Nephron (organoid): ENCODE data around the gene CLEC16A.

Experiments
- H3K27ac Mint-ChIP-seq, 3 experiments: 2 replicates each; pipeline ENCODE4 v1.8.0; 2020; ENCODE audit warnings: mixed read lengths in 3 of 3, mild to moderate bottlenecking in 2 of 3, moderate library complexity in 1 of 3
- H3K27me3 Mint-ChIP-seq: 2 replicates; pipeline ENCODE4 v1.8.0; 2021; ENCODE audit warnings: low read depth, mild to moderate bottlenecking, moderate library complexity, mixed read lengths
- H3K36me3 Mint-ChIP-seq: 2 replicates; pipeline ENCODE4 v1.8.0; 2020; ENCODE audit warnings: low read depth, mixed read lengths
- H3K4me1 Mint-ChIP-seq: 2 replicates; pipeline ENCODE4 v1.8.0; 2020; ENCODE audit warnings: mixed read lengths
- H3K4me3 Mint-ChIP-seq, 3 experiments: 2 replicates each; pipeline ENCODE4 v1.8.0; 2020; ENCODE audit warnings: mild to moderate bottlenecking in 3 of 3, mixed read lengths in 3 of 3, moderate library complexity in 2 of 3
- H3K9me3 Mint-ChIP-seq: 2 replicates; pipeline ENCODE4 v1.8.0; 2020; ENCODE audit warnings: mixed read lengths
- TF ChIP-seq, protein P1 (sequence below), 3 experiments: fragments of 200-600 bp; sonication (generic); IDR thresholded peaks; one replicate each; pipeline ENCODE4 v1.5.0; 2021; ENCODE audit warnings: antibody characterized with exemption in 3 of 3; ENCODE audit not compliant: unreplicated experiment in 3 of 3

Gene CLEC16A

DNA sequence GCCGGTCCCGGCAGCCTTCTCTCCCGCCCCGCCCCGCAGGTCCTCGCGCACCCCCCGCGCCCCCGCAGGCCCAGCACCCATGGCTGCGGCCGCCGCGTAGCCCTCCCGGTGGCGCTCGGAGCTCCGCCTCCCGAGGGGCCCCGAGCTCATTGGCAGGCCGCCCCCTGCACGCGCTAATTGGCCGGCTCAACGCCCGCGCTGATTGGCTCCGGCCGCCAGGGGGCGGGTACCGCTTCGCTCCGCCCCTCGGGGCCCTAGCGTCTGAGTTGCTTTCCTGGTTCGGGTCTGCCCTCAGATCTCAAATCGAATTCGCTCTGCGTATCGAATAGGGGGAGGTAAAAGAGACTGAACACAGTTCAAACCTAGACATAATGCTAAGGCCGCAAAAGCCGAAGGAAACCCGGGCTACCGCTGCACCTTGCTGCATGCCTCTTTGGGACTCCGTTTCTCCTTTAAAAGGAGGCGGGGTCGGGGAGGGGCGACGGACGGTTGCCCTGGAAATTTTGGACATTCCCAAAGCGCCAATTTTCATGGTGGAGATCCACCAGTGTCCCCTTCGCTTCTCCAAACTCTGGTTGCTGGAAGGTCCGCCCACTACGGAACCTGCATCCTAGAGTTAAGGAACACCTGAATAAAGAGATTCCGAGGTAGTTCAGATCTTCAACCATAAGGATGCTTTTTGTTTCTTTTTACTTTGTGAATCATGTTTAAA is 1.9 kb upstream of the CLEC16A start, which contains the start of gene DEXI:
TSS of gene DEXI (minus strand) at position 117 of the 712 bp plus-strand sequence. CDS start 463 bp downstream, outside the sequence.
- Mint-ChIP-seq H3K27me3 (no peaks in the 10 kb centered on the region), H3K4me1 (peaks cover 69% of the 10 kb centered on the region), H3K27ac (peak within 1 kb of the TSS; percentile 51 to 85 (median 60)), H3K4me3 (peak within 1 kb of the TSS; percentile 95 to 98 (median 97)), H3K9me3 (no peaks in the 10 kb centered on the region), H3K36me3 (peaks cover 13% of the 10 kb centered on the region)
- TF ChIP-seq, protein P1, sequence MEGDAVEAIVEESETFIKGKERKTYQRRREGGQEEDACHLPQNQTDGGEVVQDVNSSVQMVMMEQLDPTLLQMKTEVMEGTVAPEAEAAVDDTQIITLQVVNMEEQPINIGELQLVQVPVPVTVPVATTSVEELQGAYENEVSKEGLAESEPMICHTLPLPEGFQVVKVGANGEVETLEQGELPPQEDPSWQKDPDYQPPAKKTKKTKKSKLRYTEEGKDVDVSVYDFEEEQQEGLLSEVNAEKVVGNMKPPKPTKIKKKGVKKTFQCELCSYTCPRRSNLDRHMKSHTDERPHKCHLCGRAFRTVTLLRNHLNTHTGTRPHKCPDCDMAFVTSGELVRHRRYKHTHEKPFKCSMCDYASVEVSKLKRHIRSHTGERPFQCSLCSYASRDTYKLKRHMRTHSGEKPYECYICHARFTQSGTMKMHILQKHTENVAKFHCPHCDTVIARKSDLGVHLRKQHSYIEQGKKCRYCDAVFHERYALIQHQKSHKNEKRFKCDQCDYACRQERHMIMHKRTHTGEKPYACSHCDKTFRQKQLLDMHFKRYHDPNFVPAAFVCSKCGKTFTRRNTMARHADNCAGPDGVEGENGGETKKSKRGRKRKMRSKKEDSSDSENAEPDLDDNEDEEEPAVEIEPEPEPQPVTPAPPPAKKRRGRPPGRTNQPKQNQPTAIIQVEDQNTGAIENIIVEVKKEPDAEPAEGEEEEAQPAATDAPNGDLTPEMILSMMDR (IDR thresholded peaks at IDR 0.05; ENCODE audit: unreplicated experiment in 3 of 3): peak in 2 of 3 experiments; percentile 16

DNA sequence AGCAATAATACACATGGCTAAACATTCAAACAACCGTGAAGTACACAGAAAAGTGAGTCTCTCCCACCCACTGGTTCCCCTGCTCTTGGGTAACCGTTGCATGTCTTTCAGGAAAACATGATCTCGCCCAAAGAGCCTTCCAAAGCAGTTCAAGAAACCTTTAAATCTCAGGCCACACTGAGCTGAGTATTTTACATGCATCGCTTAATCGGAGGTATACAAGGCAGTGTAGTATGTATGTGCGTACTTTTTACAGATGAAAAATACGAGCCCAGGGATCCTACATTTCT is 1.4 kb upstream of the CLEC16A start:
- Mint-ChIP-seq H3K4me3 (peak overlapping the region; percentile 84 to 87 (median 86)), H3K4me1 (peaks cover 66% of the 10 kb centered on the region), H3K27ac (peak overlapping the region; percentile 20 to 61 (median 60)), H3K27me3 (no peaks in the 10 kb centered on the region), H3K36me3 (peaks cover 13% of the 10 kb centered on the region), H3K9me3 (no peaks in the 10 kb centered on the region)
- TF ChIP-seq, protein P1 (IDR thresholded peaks at IDR 0.05; ENCODE audit: unreplicated experiment in 3 of 3): no peak

DNA sequence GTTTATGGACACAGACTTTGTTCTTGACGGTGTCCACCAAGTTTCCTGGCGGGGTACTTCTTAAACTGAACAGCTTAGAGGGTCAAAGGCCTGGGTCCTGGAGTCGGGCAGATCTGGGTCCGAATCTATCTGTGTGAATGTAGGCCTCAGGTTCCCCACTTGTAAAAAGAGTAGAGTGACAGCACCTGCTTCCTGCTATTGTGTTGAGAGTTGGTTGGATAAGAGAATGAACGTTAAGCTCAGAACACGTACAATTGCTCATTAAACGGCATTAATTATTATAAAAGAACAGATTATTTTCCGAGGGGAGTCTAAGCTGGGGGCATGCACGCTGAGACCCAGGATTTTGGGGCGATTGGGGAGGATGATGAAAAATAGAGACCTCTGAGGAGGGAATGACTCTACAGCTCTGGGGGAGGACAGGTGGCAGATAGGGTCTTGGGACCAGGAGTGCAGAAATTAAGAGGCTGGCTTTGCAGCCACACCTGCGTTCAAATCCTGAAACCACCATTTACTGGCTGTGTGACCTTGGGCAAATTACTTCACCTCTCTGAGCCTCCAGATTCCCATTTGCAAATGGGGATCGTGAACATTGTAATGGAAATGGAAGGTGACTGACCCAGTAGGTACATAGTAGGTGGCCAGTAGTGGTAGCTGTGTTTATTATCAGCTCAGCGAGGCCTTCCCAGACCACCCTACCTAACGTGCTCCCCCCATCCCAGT is 862 bp downstream of the CLEC16A start:
- peak overlapping the region; percentile 59 to 88 (median 78) for H3K27ac Mint-ChIP-seq
- peaks cover 62% of the 10 kb centered on the region for H3K4me1 Mint-ChIP-seq
- no peaks in the 10 kb centered on the region for H3K27me3 Mint-ChIP-seq
- H3K9me3 Mint-ChIP-seq: no peaks in the 10 kb centered on the region
- H3K4me3 Mint-ChIP-seq: peak overlapping the region; percentile 84 to 87 (median 86)
- TF ChIP-seq, protein P1 (IDR thresholded peaks at IDR 0.05; ENCODE audit: unreplicated experiment in 3 of 3): no peak
- H3K36me3 Mint-ChIP-seq: no peaks in the 10 kb centered on the region

DNA sequence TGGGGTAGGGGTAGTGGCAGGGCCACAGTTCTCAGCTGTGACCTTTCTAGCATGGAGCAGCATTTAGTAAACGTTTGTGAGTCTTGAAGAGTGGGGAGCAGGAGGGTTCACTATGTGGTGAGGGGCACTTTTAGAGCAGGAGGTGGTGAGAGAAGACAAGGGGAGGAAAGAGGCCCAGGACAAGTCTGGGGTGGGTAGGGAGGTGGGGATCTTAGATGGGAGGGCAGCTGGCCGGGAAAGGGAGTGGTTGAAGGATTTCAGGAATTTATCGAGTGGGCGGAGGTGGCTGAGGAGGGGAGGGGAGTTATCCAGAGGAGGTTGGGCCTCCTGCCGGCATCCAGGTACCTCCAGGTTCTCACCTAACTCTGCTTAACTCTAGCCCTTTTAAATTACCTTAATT is 1.9 kb downstream of the CLEC16A start:
- TF ChIP-seq, protein P1 (IDR thresholded peaks at IDR 0.05; ENCODE audit: unreplicated experiment in 3 of 3): no peak
- H3K4me3 Mint-ChIP-seq: peak overlapping the region; percentile 84 to 87 (median 86)
- peak overlapping the region; percentile 34 to 78 (median 72) for H3K27ac Mint-ChIP-seq
- no peaks in the 10 kb centered on the region for H3K9me3 Mint-ChIP-seq
- H3K36me3 Mint-ChIP-seq: no peaks in the 10 kb centered on the region
- H3K27me3 Mint-ChIP-seq: no peaks in the 10 kb centered on the region
- peaks cover 62% of the 10 kb centered on the region for H3K4me1 Mint-ChIP-seq

DNA sequence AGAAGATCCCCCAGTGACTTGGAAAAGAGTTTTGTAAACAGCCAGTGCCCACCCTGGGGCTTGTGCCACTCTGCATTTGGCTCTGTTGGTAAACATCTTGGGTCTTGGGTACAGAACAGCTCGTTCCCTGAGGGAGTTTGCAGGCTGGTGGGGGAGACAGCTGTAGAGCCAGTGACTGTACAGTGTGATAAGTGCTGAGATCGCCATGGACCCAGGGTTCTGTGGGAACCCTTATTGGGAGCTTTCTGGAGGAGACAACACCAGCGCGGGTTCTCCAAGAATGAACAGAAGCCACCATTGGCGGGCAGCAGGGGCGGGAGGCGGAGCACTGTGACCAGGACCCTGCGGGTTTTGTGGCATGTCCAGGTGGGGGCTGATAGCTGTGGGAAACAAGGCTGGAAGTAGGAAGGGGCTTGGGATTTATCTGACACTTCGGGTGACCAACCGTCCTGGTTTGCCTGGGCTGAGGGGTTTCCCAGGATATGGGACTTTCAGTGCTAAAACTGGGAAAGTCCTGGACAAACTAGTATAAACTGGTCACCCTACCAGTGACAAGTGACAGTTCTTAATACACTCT is 2.9 kb downstream of the CLEC16A start:
- H3K9me3 Mint-ChIP-seq: no peaks in the 10 kb centered on the region
- TF ChIP-seq, protein P1 (IDR thresholded peaks at IDR 0.05; ENCODE audit: unreplicated experiment in 3 of 3): no peak
- H3K27me3 Mint-ChIP-seq: no peaks in the 10 kb centered on the region
- H3K36me3 Mint-ChIP-seq: no peaks in the 10 kb centered on the region
- peak overlapping the region; percentile 42 to 87 (median 86) for H3K4me3 Mint-ChIP-seq
- peaks cover 63% of the 10 kb centered on the region for H3K4me1 Mint-ChIP-seq
- peak overlapping the region in 2 of 3 experiments; percentile 21 to 30 for H3K27ac Mint-ChIP-seq
